ENCODE data around the gene PCDHGA1. TPM values are rescaled to one million over a fixed set of nuclear protein-coding genes. Genes with fewer than 3 reads are reported as not detected.

Gene PCDHGA1
- total RNA-seq, 1 experiment from 2014 or later, result 0.63 TPM

- TF ChIP-seq, protein P1, sequence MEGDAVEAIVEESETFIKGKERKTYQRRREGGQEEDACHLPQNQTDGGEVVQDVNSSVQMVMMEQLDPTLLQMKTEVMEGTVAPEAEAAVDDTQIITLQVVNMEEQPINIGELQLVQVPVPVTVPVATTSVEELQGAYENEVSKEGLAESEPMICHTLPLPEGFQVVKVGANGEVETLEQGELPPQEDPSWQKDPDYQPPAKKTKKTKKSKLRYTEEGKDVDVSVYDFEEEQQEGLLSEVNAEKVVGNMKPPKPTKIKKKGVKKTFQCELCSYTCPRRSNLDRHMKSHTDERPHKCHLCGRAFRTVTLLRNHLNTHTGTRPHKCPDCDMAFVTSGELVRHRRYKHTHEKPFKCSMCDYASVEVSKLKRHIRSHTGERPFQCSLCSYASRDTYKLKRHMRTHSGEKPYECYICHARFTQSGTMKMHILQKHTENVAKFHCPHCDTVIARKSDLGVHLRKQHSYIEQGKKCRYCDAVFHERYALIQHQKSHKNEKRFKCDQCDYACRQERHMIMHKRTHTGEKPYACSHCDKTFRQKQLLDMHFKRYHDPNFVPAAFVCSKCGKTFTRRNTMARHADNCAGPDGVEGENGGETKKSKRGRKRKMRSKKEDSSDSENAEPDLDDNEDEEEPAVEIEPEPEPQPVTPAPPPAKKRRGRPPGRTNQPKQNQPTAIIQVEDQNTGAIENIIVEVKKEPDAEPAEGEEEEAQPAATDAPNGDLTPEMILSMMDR (conservative IDR thresholded peaks at IDR 0.05), result no peak
- Mint-ChIP-seq H3K4me1 (peaks cover 16 to 20% of the 10 kb centered on the region in 2 experiments), H3K27ac (peak overlapping the region in 2 of 3 experiments; percentile 7 to 82; a peak in 4 of 7 replicates), H3K9me3 (no peaks in the 10 kb centered on the region), H3K36me3 (ENCODE audit: insufficient read depth in 1 of 3, low read depth in 3 of 3) (peaks cover 34 to 69% (median 60%) of the 10 kb centered on the region in 3 experiments; a peak in 6 of 7 replicates), H3K27me3 (ENCODE audit: low read depth) (no peaks in the 10 kb centered on the region; the same call in 1 of the 2 replicates), H3K4me3 (no peak overlapping the region)
- no peak overlapping the region for H2AFZ ChIP-seq (ENCODE audit: low read length)
- no peak overlapping the region for H3K18ac ChIP-seq (ENCODE audit: insufficient read length, low read depth, low read length)
- H3K79me1 ChIP-seq (ENCODE audit: insufficient read depth, low read depth, low read length, poor library complexity, severe bottlenecking), result peaks cover 2% of the 10 kb centered on the region
- no peak for DNase-seq
- no peaks in the 10 kb centered on the region for H3K79me2 ChIP-seq (ENCODE audit: insufficient read depth, low read length)
- no peaks in the 10 kb centered on the region for H3K9me3 ChIP-seq (ENCODE audit: control insufficient read depth, low read depth, low read length)
- no peak overlapping the region for H3T11ph ChIP-seq (ENCODE audit: low read length)
- H2BK5ac ChIP-seq (ENCODE audit: insufficient read length, low read length), result no peak overlapping the region
- H3K27ac ChIP-seq (ENCODE audit: insufficient read length, low read depth, low read length), result no peak overlapping the region
- WGBS (ENCODE audit: extremely low coverage, insufficient read length, low lambda C conversion rate), result no CpG with 5 or more reads among the region's 7 CpGs
- no peak overlapping the region for H4K8ac ChIP-seq (replicated peaks; ENCODE audit: insufficient read length, low read depth, low read length)
- no peak overlapping the region for H2BK15ac ChIP-seq (ENCODE audit: low read depth, low read length)
- no peaks in the 10 kb centered on the region for H3K23me2 ChIP-seq (ENCODE audit: insufficient read length, low read depth, low read length, poor library complexity, severe bottlenecking)
- H4K5ac ChIP-seq (ENCODE audit: insufficient read length, low read depth, low read length), result no peak overlapping the region
- H3K4me2 ChIP-seq (ENCODE audit: insufficient read depth, insufficient read length, low read length), result no peak overlapping the region
- H3K4me1 ChIP-seq (ENCODE audit: insufficient read depth, low read length), result no peaks in the 10 kb centered on the region; the same call in none of the 2 replicates
- H2BK20ac ChIP-seq (ENCODE audit: low read depth, low read length, poor library complexity, severe bottlenecking), result no peak overlapping the region
- H2AK5ac ChIP-seq (ENCODE audit: insufficient read length, low read length), result no peak overlapping the region
- H2BK12ac ChIP-seq (ENCODE audit: insufficient read length, low read depth, low read length), result no peak overlapping the region
- H3K14ac ChIP-seq (ENCODE audit: insufficient read depth, low read length), result no peak overlapping the region
- H2BK120ac ChIP-seq (ENCODE audit: low read depth, low read length, poor library complexity, severe bottlenecking), result no peak overlapping the region
- no peak overlapping the region for H3K4ac ChIP-seq (ENCODE audit: low read depth, low read length)
- no peaks in the 10 kb centered on the region for H4K20me1 ChIP-seq (ENCODE audit: control insufficient read depth, insufficient read depth, insufficient read length)
- no peak overlapping the region for H3K9ac ChIP-seq (ENCODE audit: extremely low read depth, insufficient read length, low read length)
- no peak overlapping the region for H3K56ac ChIP-seq (ENCODE audit: insufficient read length, low read depth, low read length)
- H4K91ac ChIP-seq (ENCODE audit: insufficient read length, low read depth, low read length), result no peak overlapping the region
- H3K27me3 ChIP-seq (ENCODE audit: insufficient read depth, low read length), result no peaks in the 10 kb centered on the region
- H3K23ac ChIP-seq (ENCODE audit: insufficient read length, low read depth, low read length), result no peak overlapping the region
Measured at GRCh38 chr5:141525653-141526052, 195.3 kb downstream of the PCDHGA1 start.
